Measurements from ENCODE around the gene ANXA6.

Gene ANXA6

DNA sequence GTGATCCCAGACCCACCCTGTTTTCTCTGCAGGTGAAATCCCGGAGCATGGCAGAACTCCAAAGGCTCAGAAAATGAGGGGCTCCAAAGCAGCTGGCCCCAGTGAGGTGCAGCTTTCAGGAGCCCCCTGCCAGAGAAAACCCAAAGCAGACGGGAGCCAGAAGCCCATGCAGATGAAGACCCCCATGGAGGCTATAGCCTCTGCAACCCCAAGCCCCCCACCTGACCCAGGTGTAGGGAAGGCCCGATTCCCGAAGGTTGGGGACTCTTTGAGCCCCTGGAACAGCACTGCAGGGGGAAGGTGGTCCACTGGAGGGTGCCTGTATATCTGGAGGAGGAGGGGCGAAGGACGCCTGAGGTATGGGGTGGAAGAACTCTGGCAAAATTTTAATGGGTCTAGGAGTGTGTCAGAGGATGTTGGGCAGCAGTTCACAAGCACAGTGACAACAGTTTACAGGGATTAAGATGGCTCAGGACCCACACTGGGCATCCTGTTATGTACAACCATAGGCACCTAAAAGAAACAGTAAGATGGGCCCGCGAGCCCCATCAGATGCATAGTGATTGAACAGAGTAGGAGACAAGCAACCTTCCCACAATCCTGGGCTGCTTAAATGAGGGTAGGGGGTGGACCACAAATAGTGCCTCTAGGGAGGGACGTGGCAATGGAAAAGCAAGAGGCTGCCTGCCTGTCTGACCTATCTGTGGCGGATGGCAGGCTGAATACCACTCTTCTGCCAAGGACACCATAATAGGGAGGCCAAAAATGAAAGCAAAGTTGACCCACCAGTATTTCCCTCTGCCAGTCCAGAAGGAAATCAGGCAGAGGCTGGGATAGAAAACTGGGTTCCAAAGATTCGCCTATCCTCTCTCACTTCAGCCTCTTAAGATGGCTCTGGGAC, 16.4 kb upstream of the ANXA6 start:
- TF ChIP-seq, protein P1, sequence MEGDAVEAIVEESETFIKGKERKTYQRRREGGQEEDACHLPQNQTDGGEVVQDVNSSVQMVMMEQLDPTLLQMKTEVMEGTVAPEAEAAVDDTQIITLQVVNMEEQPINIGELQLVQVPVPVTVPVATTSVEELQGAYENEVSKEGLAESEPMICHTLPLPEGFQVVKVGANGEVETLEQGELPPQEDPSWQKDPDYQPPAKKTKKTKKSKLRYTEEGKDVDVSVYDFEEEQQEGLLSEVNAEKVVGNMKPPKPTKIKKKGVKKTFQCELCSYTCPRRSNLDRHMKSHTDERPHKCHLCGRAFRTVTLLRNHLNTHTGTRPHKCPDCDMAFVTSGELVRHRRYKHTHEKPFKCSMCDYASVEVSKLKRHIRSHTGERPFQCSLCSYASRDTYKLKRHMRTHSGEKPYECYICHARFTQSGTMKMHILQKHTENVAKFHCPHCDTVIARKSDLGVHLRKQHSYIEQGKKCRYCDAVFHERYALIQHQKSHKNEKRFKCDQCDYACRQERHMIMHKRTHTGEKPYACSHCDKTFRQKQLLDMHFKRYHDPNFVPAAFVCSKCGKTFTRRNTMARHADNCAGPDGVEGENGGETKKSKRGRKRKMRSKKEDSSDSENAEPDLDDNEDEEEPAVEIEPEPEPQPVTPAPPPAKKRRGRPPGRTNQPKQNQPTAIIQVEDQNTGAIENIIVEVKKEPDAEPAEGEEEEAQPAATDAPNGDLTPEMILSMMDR (IDR thresholded peaks at IDR 0.05; ENCODE audit: control insufficient read depth, insufficient read depth, low read depth, low read length, missing control alignments): no peak
- no peak overlapping the region for H3K4me3 ChIP-seq (ENCODE audit: control insufficient read depth, low read depth, low read length)
- DNase-seq (ENCODE audit: low read depth): no peak

DNA sequence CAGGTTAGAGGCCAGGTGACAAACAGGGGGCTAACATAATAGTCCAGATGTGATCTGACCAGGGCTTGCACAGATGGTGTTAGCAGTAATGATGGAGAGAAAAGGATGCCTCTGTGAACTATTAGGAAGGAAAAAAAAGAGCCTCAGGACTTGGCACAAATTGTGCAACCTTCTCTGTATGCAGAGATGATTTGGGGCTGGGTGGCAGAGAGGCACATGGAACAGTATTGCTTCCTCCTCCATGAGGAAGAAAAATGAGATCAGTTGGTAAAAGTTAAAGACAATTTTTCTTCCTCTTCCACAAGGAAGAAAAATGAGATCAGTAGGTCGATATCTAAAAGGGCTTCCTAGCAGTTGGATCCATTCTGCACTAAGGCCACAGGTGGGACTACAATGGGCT, 13.9 kb upstream of the ANXA6 start:
- TF ChIP-seq, protein P1 (IDR thresholded peaks at IDR 0.05; ENCODE audit: control insufficient read depth, insufficient read depth, low read depth, low read length, missing control alignments): no peak
- no peak for DNase-seq (ENCODE audit: low read depth)
- no peak overlapping the region for H3K4me3 ChIP-seq (ENCODE audit: control insufficient read depth, low read depth, low read length)

DNA sequence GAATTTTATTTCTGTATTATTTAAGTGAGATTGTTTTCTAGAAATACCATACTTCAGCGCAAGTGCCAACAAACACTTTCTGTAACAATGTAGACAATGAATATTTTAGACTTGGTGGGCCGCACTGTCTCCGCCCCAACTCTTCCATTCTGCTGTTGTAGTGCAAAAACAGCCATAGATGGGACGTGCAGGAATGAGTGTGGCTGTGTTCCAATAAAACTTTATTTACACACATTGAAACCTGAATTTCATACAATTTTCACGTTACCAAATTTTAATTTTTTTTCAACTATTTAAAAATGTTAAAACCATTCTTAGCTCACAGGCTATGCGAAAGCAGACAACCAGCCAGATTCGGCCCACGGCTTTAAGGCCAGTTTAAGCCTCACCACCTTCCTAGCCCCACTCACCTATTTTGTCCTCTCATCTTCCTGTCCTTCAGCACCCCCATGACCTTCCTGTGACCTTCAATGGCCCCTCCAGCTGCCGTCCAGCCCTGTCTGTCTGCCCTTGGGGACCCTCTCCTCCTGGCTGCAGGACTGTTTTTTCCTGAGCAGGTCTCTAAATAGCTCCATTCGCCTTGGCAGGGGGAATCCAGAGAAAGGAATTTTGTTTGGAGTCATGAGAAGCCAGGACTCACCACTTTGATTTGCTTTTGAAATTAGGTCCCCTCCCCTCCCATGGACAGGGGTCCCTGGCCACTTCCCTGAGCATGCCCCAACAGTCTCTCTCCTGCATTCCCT, 11.2 kb upstream of the ANXA6 start:
- H3K4me3 ChIP-seq (ENCODE audit: control insufficient read depth, low read depth, low read length): no peak overlapping the region
- TF ChIP-seq, protein P1 (IDR thresholded peaks at IDR 0.05; ENCODE audit: control insufficient read depth, insufficient read depth, low read depth, low read length, missing control alignments): no peak
- no peak for DNase-seq (ENCODE audit: low read depth)

DNA sequence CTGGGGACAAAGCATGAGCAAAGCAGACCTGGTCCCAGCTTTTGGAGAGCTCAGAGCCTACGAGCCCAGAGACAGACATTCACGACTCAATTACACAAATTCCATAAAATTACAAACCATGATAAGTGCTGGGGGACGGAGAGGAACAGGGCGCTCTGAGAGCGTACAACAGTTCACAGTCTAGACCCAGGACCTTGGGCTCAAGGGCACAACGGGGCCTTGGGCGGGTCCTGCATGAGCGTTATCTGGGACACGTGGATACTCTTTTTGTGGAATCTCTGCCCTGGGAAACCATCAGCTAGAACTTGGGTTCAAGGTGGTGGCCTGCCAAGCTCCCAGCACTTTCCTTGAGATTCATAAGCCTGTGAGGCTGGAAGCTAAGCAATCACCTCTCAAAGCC, 9.4 kb upstream of the ANXA6 start:
- TF ChIP-seq, protein P1 (IDR thresholded peaks at IDR 0.05; ENCODE audit: control insufficient read depth, insufficient read depth, low read depth, low read length, missing control alignments): no peak
- DNase-seq (ENCODE audit: low read depth): no peak
- H3K4me3 ChIP-seq (ENCODE audit: control insufficient read depth, low read depth, low read length): no peak overlapping the region

DNA sequence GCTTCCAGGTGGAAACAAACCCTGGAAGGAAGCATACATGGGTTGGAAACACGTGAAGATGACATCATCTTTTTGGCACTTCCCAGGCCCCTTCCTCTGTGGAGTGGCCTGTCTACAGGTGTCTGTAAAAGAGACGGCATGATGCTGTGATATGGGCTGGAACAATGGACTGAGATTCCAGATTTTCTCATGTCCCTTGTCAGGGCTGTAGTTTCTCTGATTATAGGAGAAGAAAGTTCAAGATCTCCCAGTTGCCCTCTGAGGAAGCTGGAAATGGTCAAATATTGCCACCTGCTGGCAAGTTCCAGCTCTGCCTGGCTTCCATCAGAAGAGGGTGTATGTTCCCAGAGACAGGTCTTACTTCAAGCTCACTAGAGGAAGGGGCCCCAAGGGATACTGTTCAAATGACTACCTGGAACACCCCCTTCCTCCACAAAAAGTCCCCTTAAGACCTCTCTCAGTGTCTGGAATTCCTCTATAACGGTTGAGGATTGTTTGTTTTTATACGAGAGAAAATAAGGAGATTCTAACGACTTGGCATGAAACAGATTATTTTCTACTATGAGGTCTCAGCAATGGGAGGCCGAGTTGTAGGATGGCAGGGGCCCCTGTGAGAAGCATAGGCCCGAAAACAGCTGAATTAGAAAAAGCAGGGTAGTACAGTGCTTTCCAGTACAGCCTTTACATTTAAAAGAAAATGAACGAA, 7.3 kb upstream of the ANXA6 start:
- H3K4me3 ChIP-seq (ENCODE audit: control insufficient read depth, low read depth, low read length): no peak overlapping the region
- TF ChIP-seq, protein P1 (IDR thresholded peaks at IDR 0.05; ENCODE audit: control insufficient read depth, insufficient read depth, low read depth, low read length, missing control alignments): peak; percentile 93
- no peak for DNase-seq (ENCODE audit: low read depth)

DNA sequence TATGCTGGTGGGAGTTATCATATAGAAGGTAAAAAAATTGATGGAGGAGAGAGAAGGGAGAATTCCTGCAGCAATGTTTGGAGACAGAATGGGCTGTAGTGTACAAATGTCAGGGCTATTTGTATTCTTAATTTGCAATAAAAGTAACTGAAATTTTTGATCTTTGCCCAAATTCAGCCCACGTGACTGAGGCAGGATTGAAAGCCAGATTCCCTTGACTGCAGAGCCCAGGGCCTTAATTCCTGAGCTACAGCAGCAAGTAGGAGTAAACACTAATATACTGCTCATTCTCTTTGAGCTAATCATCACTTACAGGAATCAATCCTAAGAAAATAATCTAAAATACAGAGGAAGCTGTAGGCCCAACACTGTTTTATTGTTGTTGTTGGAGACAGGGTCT, 5.2 kb upstream of the ANXA6 start:
- no peak overlapping the region for H3K4me3 ChIP-seq (ENCODE audit: control insufficient read depth, low read depth, low read length)
- no peak for DNase-seq (ENCODE audit: low read depth)
- TF ChIP-seq, protein P1 (IDR thresholded peaks at IDR 0.05; ENCODE audit: control insufficient read depth, insufficient read depth, low read depth, low read length, missing control alignments): no peak
